Trophoblast cell (in vitro differentiated cells and primary cell): ENCODE results near the gene PRKX. TPM values are rescaled to one million over a fixed set of nuclear protein-coding genes. Genes with fewer than 3 reads are reported as not detected.
A peak's percentile ranks its signal among the peaks of the same experiment; 100 is the strongest.

Experiments
- DNase-seq, 2 donors: peaks; one replicate each; pipeline ENCODE4 v3.0.0-alpha.2; 2016
- H2AFZ ChIP-seq: 2 replicates; pipeline ENCODE4 v1.6.1; 2013; ENCODE audit warnings: low read length, moderate library complexity, mild to moderate bottlenecking; ENCODE audit not compliant: insufficient read depth, poor library complexity
- H2AK5ac ChIP-seq: 2 replicates; pipeline ENCODE4 v1.6.1; 2013; ENCODE audit warnings: mild to moderate bottlenecking, low read length
- H2BK120ac ChIP-seq: 2 replicates; pipeline ENCODE4 v1.6.1; 2013; ENCODE audit warnings: low read length, mild to moderate bottlenecking, moderate library complexity; ENCODE audit not compliant: insufficient read depth, poor library complexity
- H2BK12ac ChIP-seq: 2 replicates; pipeline ENCODE4 v1.6.1; 2013; ENCODE audit warnings: mild to moderate bottlenecking, low read length, moderate library complexity
- H2BK5ac ChIP-seq: 2 replicates; pipeline ENCODE4 v1.6.1; 2013; ENCODE audit warnings: low read length, low read depth, moderate library complexity, mild to moderate bottlenecking; ENCODE audit not compliant: poor library complexity
- H3K14ac ChIP-seq: 2 replicates; pipeline ENCODE4 v1.6.1; 2013; ENCODE audit warnings: mild to moderate bottlenecking, low read length
- H3K18ac ChIP-seq: 2 replicates; pipeline ENCODE4 v1.6.1; 2013; ENCODE audit warnings: mild to moderate bottlenecking, low read length
- H3K23ac ChIP-seq: 2 replicates; pipeline ENCODE4 v1.6.1; 2013; ENCODE audit warnings: low read length
- H3K27ac ChIP-seq: 2 replicates; pipeline ENCODE4 v1.5.1; 2013; ENCODE audit warnings: low read depth, mild to moderate bottlenecking, inconsistent platforms, low read length, moderate library complexity
- H3K27me3 ChIP-seq: 2 replicates; pipeline ENCODE4 v1.6.1; 2013; ENCODE audit warnings: inconsistent platforms, mild to moderate bottlenecking, low read length, moderate library complexity; ENCODE audit not compliant: insufficient read depth
- H3K36me3 ChIP-seq, 2 experiments: 1 replicate in 1 of 2; 2 replicates in 1 of 2; pipeline ENCODE4 v1.6.1; 2013; ENCODE audit warnings: low read length in 2 of 2, mild to moderate bottlenecking in 2 of 2, moderate library complexity in 1 of 2; ENCODE audit not compliant: insufficient read depth in 2 of 2, control insufficient read depth in 1 of 2
- H3K4ac ChIP-seq: 2 replicates; pipeline ENCODE4 v1.6.1; 2013; ENCODE audit warnings: low read depth, mild to moderate bottlenecking, low read length, moderate library complexity
- H3K4me1 ChIP-seq, 2 experiments: 1 replicate in 1 of 2; 2 replicates in 1 of 2; pipeline ENCODE4 v1.6.1; 2013; ENCODE audit warnings: low read length in 2 of 2, mild to moderate bottlenecking in 2 of 2, moderate library complexity in 1 of 2; ENCODE audit not compliant: insufficient read depth in 2 of 2, control insufficient read depth in 1 of 2
- H3K4me2 ChIP-seq: 2 replicates; pipeline ENCODE4 v1.6.1; 2013; ENCODE audit warnings: inconsistent platforms, mild to moderate bottlenecking, low read length, moderate library complexity
- H3K4me3 ChIP-seq: 2 replicates; pipeline ENCODE4 v1.5.1; 2013; ENCODE audit warnings: mild to moderate bottlenecking, low read depth, low read length, inconsistent platforms
- H3K79me1 ChIP-seq: one replicate; pipeline ENCODE4 v1.6.1; 2013; ENCODE audit warnings: low read length
- H3K79me2 ChIP-seq: 2 replicates; pipeline ENCODE4 v1.6.1; 2013; ENCODE audit warnings: low read length, mild to moderate bottlenecking; ENCODE audit not compliant: control insufficient read depth, insufficient read depth, poor library complexity
- H3K9ac ChIP-seq: 2 replicates; pipeline ENCODE4 v1.6.1; 2013; ENCODE audit warnings: mild to moderate bottlenecking, low read length
- H3K9me3 ChIP-seq: 2 replicates; pipeline ENCODE4 v1.6.1; 2013; ENCODE audit warnings: low read depth, mild to moderate bottlenecking, control low read depth, inconsistent platforms, low read length; ENCODE audit not compliant: insufficient read depth
- H4K12ac ChIP-seq: 2 replicates; pipeline ENCODE4 v1.6.1; 2013; ENCODE audit warnings: low read depth, mild to moderate bottlenecking, low read length, moderate library complexity
- H4K8ac ChIP-seq: 2 replicates; pipeline ENCODE4 v1.6.1; 2013; ENCODE audit warnings: low read depth, mild to moderate bottlenecking, low read length, moderate library complexity
- H4K91ac ChIP-seq: one replicate; pipeline ENCODE4 v1.6.1; 2013; ENCODE audit warnings: low read depth, mild to moderate bottlenecking, low read length, moderate library complexity
- WGBS: extraction: QIAGEN DNeasy Blood & Tissue Kit; methylation state at CpG from one replicate; pipeline ENCODE4 v1.1.7; 2013; ENCODE audit warnings: missing lambda C conversion rate; ENCODE audit not compliant: insufficient read length, insufficient coverage; ENCODE audit errors: extremely low coverage; 5-methylcytosine and 5-hydroxymethylcytosine counted together
- polyA plus RNA-seq: library from polyadenylated mRNA; stranded (reverse); fragments of 200-250 nt; gene quantifications from 2 replicates; pipeline ENCODE4 v1.2.3, GENCODE V29; 2013

The PRKX gene
- polyA plus RNA-seq: 12.6 and 13.3 TPM in 2 replicates

DNA sequence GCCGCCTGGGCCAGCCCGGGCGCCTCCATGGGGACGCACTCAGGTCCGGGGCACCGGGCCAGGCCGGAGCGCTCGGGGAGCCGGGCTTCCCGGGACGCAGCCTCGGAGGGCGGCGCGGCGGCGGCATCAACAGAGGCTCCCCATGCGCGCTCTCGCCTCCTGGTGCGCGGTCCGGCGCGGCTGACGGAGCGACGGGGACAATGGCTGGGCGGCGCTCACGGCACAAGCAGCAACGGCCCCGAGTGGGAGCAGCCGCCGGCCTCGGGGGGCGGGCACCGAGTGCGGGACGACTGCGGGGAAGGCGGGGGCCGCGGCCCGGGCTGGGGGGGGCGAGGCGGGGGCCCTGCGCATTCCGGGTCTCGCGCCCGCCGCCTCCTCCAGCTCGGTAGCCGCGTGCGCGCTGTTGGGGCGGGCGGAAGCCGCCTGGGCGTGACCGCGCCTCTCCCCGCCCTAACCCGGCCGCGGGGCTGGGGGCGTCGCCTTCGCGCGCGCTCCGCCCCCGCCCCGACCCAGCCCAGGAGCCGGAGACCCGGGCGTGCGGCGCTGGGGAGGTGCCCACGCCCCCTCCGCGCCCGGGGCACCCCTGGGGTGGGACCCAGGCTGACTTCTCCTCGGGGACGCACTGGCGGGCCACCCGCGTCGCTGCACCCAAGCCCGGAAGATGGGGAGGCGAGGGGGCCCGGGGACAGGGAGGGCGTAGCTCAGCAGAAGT, at the start of gene PRKX:
TSS of gene PRKX (minus strand) at position 425 of the 712 bp plus-strand sequence. CDS start at position 29, 396 bp downstream.
- Histone ChIP-seq H3K27ac (no peak within 1 kb of the TSS), H3K4me2 (peak within 1 kb of the TSS; percentile 71), H3K4me3 (peak within 1 kb of the TSS; percentile 83), H3K79me1 (peaks cover 13% of the 10 kb centered on the region), H2BK5ac (peak within 1 kb of the TSS; percentile 56), H3K23ac (no peak within 1 kb of the TSS), H3K4me1 (peaks cover 2 to 8% of the 10 kb centered on the region in 2 experiments), H3K14ac (peak within 1 kb of the TSS; percentile 77), H4K12ac (peak within 1 kb of the TSS; percentile 75), H4K8ac (peak within 1 kb of the TSS; percentile 88), H3K36me3 (no peaks in the 10 kb centered on the region), H2AFZ (peak within 1 kb of the TSS; percentile 83), H2BK120ac (peak within 1 kb of the TSS; percentile 46), H3K18ac (peak within 1 kb of the TSS; percentile 64), H3K4ac (peak within 1 kb of the TSS; percentile 81), H4K91ac (peak within 1 kb of the TSS; percentile 61), H2AK5ac (peak within 1 kb of the TSS; percentile 74), H2BK12ac (peak within 1 kb of the TSS; percentile 58), H3K9me3 (no peaks in the 10 kb centered on the region), H3K27me3 (no peaks in the 10 kb centered on the region), H3K9ac (peak within 1 kb of the TSS; percentile 61), H3K79me2 (peaks cover 15% of the 10 kb centered on the region)
- DNase-seq: peak in 1 of 2 donors; percentile 56
- no CpG with 5 or more reads among the region's 97 CpGs for WGBS

DNA sequence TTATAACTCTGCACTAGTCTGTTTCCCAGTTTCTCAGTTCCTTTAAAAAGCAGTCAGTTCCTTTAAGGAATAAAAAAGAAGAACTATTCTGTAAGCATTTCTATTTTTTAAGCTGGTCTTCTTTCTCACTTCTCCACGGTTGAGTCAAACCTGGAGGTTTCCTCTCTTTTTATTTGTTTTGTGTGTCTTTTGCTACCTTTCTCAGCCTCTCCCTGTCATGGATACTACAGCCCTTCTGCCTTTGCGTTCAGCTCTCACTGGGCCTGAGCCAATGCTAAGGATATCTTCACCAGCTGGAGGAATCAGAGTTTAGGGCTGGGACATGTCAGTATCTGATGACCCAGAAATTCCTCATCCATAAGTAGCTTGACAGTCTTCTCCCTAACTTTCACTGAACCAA, 49.7 kb upstream of the PRKX start:
- Histone ChIP-seq H3K23ac (no peak overlapping the region), H3K36me3 (no peaks in the 10 kb centered on the region), H3K9ac (no peak overlapping the region), H2AK5ac (no peak overlapping the region), H2BK12ac (no peak overlapping the region), H3K27me3 (no peaks in the 10 kb centered on the region), H2BK5ac (no peak overlapping the region), H3K18ac (no peak overlapping the region), H3K79me1 (no peaks in the 10 kb centered on the region), H3K4me3 (no peak overlapping the region), H3K4me1 (no peaks in the 10 kb centered on the region), H3K9me3 (no peaks in the 10 kb centered on the region), H4K91ac (no peak overlapping the region), H2BK120ac (no peak overlapping the region), H3K27ac (no peak overlapping the region), H3K14ac (no peak overlapping the region), H2AFZ (no peak overlapping the region), H4K8ac (no peak overlapping the region), H3K4ac (no peak overlapping the region), H3K4me2 (no peak overlapping the region), H4K12ac (no peak overlapping the region), H3K79me2 (no peaks in the 10 kb centered on the region)
- DNase-seq: no peak
- no CpG with 5 or more reads among the region's 2 CpGs for WGBS

DNA sequence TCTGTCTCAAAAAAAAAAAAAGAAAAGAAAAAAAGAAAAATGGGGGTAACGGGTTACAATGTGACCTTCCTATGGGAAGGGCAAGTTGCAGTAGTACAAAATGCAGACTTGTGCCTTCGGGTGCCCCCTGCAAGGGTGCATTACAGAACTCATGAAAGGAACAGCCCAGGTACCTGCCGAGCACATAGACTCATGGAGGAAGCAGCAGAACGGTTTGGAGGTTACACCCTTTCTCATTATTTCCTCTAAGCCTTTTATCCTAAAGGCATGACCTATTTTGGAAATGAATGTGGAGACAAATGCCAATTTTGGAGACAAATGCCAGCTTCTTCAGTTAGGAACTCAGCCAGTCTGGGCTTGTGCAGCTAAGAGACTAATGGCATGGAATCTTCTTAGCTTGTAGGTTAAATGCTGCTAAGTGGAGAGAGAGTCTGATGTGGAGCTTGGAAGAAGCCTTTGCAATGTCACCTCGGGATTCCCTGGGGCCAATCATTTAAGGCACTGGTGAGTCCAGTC, 44.1 kb upstream of the PRKX start:
- Histone ChIP-seq H3K18ac (no peak overlapping the region), H3K4me1 (no peaks in the 10 kb centered on the region), H2BK12ac (no peak overlapping the region), H3K4me3 (no peak overlapping the region), H4K91ac (no peak overlapping the region), H3K27ac (no peak overlapping the region), H2BK120ac (no peak overlapping the region), H3K9me3 (no peaks in the 10 kb centered on the region), H2BK5ac (no peak overlapping the region), H2AFZ (no peak overlapping the region), H4K12ac (no peak overlapping the region), H2AK5ac (no peak overlapping the region), H3K4me2 (no peak overlapping the region), H3K79me2 (no peaks in the 10 kb centered on the region), H3K36me3 (no peaks in the 10 kb centered on the region), H3K23ac (no peak overlapping the region), H3K4ac (no peak overlapping the region), H3K9ac (no peak overlapping the region), H3K79me1 (no peaks in the 10 kb centered on the region), H3K27me3 (no peaks in the 10 kb centered on the region), H3K14ac (no peak overlapping the region), H4K8ac (no peak overlapping the region)
- DNase-seq: no peak
- no CpG with 5 or more reads among the region's 5 CpGs for WGBS

DNA sequence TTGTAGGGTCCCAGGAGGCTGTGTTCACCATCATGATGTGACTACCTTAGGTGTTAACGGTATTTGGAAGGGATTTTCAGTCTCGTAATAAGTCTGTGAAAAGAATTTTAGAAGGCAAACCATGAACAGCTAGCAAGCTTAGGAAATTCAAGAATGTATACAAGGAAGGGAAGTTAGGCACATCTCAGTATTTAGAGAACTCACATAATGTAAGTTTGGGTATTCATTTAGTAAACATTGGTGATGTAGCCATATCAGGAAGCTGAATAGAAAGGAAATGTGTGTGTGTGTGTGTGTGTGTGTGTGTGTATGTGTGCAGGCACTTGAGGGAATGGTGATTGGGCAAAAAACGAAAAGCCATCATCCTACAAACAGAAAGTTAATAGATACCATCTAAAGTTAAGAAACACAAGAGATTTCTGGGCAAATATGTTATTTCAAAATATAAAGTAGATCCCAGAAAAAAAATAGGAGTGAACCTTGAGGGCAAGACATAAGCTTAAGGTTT, 34.7 kb upstream of the PRKX start:
- no peaks in the 10 kb centered on the region for H3K79me2 ChIP-seq
- no peak overlapping the region for H3K4me2 ChIP-seq
- no peaks in the 10 kb centered on the region for H3K79me1 ChIP-seq
- H3K27ac ChIP-seq: no peak overlapping the region
- no peaks in the 10 kb centered on the region for H3K36me3 ChIP-seq
- no CpG with 5 or more reads among the region's 3 CpGs for WGBS
- no peak overlapping the region for H2AFZ ChIP-seq
- H3K4ac ChIP-seq: no peak overlapping the region
- H2AK5ac ChIP-seq: no peak overlapping the region
- H4K91ac ChIP-seq: no peak overlapping the region
- H3K18ac ChIP-seq: no peak overlapping the region
- no peak overlapping the region for H4K12ac ChIP-seq
- H4K8ac ChIP-seq: no peak overlapping the region
- no peak overlapping the region for H2BK120ac ChIP-seq
- H3K9me3 ChIP-seq: no peaks in the 10 kb centered on the region
- H3K4me3 ChIP-seq: no peak overlapping the region
- no peak overlapping the region for H3K14ac ChIP-seq
- no peak overlapping the region for H2BK12ac ChIP-seq
- no peak overlapping the region for H2BK5ac ChIP-seq
- H3K23ac ChIP-seq: no peak overlapping the region
- no peaks in the 10 kb centered on the region for H3K27me3 ChIP-seq
- no peaks in the 10 kb centered on the region for H3K4me1 ChIP-seq
- no peak overlapping the region for H3K9ac ChIP-seq
- no peak for DNase-seq
